Liver (tissue), 9 donors: ENCODE data around the gene GORAB. TPM values are rescaled to one million over a fixed set of nuclear protein-coding genes. Genes with fewer than 3 reads are reported as not detected.

Experiments used
- DNase-seq: peaks from one replicate; pipeline ENCODE4 v3.0.0-alpha.2; 2017; ENCODE audit warnings: low spot score
- H3K27ac ChIP-seq, 2 donors: one replicate each; pipeline ENCODE4 v1.7.0; 2013; ENCODE audit warnings: inconsistent platforms in 2 of 2, low read length in 2 of 2, control low read depth in 1 of 2, low read depth in 1 of 2, mild to moderate bottlenecking in 1 of 2
- H3K27me3 ChIP-seq, 4 donors: one replicate each; pipeline versions ENCODE4 v1.6.1 to v1.7.0; 2013; ENCODE audit warnings: low read length in 3 of 4, inconsistent platforms in 1 of 4, mild to moderate bottlenecking in 1 of 4, moderate library complexity in 1 of 4; ENCODE audit not compliant: control insufficient read depth in 4 of 4, insufficient read depth in 4 of 4
- H3K36me3 ChIP-seq, 4 donors: one replicate each; pipeline versions ENCODE4 v1.6.1 to v1.7.0; 2013; ENCODE audit warnings: low read length in 3 of 4, mild to moderate bottlenecking in 3 of 4, low read depth in 1 of 4, moderate library complexity in 1 of 4; ENCODE audit not compliant: control insufficient read depth in 4 of 4, insufficient read depth in 3 of 4
- H3K4me1 ChIP-seq, 4 donors: one replicate each; pipeline versions ENCODE4 v1.6.1 to v1.7.0; 2013; ENCODE audit warnings: low read length in 3 of 4, mild to moderate bottlenecking in 3 of 4, moderate library complexity in 1 of 4; ENCODE audit not compliant: control insufficient read depth in 4 of 4, insufficient read depth in 4 of 4
- H3K4me3 ChIP-seq, 3 donors: one replicate each; pipeline versions ENCODE4 v1.6.1 to v1.7.0; 2013; ENCODE audit warnings: low read length in 3 of 3, control low read depth in 1 of 3, low read depth in 1 of 3, mild to moderate bottlenecking in 1 of 3
- H3K9ac ChIP-seq, 2 donors: one replicate each; pipeline ENCODE4 v1.7.0; 2013; ENCODE audit warnings: low read length in 2 of 2, mild to moderate bottlenecking in 2 of 2, moderate library complexity in 2 of 2, control low read depth in 1 of 2, low read depth in 1 of 2
- H3K9me3 ChIP-seq, 4 donors: one replicate each; pipeline versions ENCODE4 v1.6.1 to v1.7.0; 2013; ENCODE audit warnings: low read length in 3 of 4; ENCODE audit not compliant: control insufficient read depth in 4 of 4
- ATF3 ChIP-seq: IDR thresholded peaks from 2 replicates; pipeline ENCODE4 v1.6.1; 2016; ENCODE audit warnings: antibody characterized with exemption
- EGR1 ChIP-seq, 2 donors: IDR thresholded peaks; 2 replicates each; pipeline ENCODE4 v1.6.1; 2016 to 2018; ENCODE audit warnings: antibody characterized with exemption in 2 of 2, low read depth in 2 of 2
- FOXA1 ChIP-seq: IDR thresholded peaks from 2 replicates; pipeline ENCODE4 v1.6.1; 2016; ENCODE audit warnings: antibody characterized with exemption
- FOXA2 ChIP-seq: IDR thresholded peaks from 2 replicates; pipeline ENCODE4 v1.6.1; 2016; ENCODE audit warnings: antibody characterized with exemption
- GABPA ChIP-seq, 2 donors: IDR thresholded peaks in 1 of 2; conservative IDR thresholded peaks in 1 of 2; 2 replicates each; pipeline ENCODE4 v1.6.1; 2016; ENCODE audit warnings: antibody characterized with exemption in 2 of 2, mild to moderate bottlenecking in 1 of 2, moderate library complexity in 1 of 2
- HNF4A ChIP-seq, 2 donors: conservative IDR thresholded peaks; 2 replicates each; pipeline ENCODE4 v1.6.1; 2016; ENCODE audit warnings: antibody characterized with exemption in 2 of 2, mild to moderate bottlenecking in 2 of 2
- HNF4G ChIP-seq: IDR thresholded peaks from 2 replicates; pipeline ENCODE4 v1.6.1; 2016; ENCODE audit warnings: antibody characterized with exemption
- JUND ChIP-seq, 2 donors: IDR thresholded peaks; 2 replicates each; pipeline ENCODE4 v1.6.1; 2016; ENCODE audit warnings: antibody characterized with exemption in 2 of 2
- NR2F2 ChIP-seq: IDR thresholded peaks from 2 replicates; pipeline ENCODE4 v1.6.1; 2016; ENCODE audit warnings: antibody characterized with exemption
- RAD21 ChIP-seq, 2 donors: IDR thresholded peaks; 2 replicates each; pipeline ENCODE4 v1.6.1; 2016; ENCODE audit warnings: antibody characterized with exemption in 2 of 2, mild to moderate bottlenecking in 2 of 2
- REST ChIP-seq: IDR thresholded peaks from 2 replicates; pipeline ENCODE4 v1.6.1; 2016; ENCODE audit warnings: antibody characterized with exemption, mild to moderate bottlenecking
- RXRA ChIP-seq, 2 donors: IDR thresholded peaks; 2 replicates each; pipeline ENCODE4 v1.6.1; 2017 to 2018; ENCODE audit warnings: antibody characterized with exemption in 2 of 2, mild to moderate bottlenecking in 1 of 2
- SP1 ChIP-seq: IDR thresholded peaks from 2 replicates; pipeline ENCODE4 v1.6.1; 2018; ENCODE audit warnings: antibody characterized with exemption, mild to moderate bottlenecking
- TAF1 ChIP-seq: conservative IDR thresholded peaks from 2 replicates; pipeline ENCODE4 v1.6.1; 2016; ENCODE audit warnings: antibody characterized with exemption, mild to moderate bottlenecking
- YY1 ChIP-seq: IDR thresholded peaks from 2 replicates; pipeline ENCODE4 v1.6.1; 2016; ENCODE audit warnings: antibody characterized with exemption, mild to moderate bottlenecking
- WGBS: extraction: QIAGEN DNeasy Blood & Tissue Kit; methylation state at CpG from one replicate; pipeline ENCODE4 v1.1.7; 2013; 5-methylcytosine and 5-hydroxymethylcytosine counted together
- polyA plus RNA-seq, 2 donors: library from polyadenylated mRNA; stranded (reverse) in 1 of 2; unstranded in 1 of 2; fragments of 200-250 nt in 1 of 2; fragments of >200 nt in 1 of 2; fragmentation: Nextera tagmentation in 1 of 2; extraction: Ambion mirVana in 1 of 2; gene quantifications; one replicate each; pipeline versions ENCODE4 v1.2.1 to v1.2.3, GENCODE V29; 2013 to 2015
- total RNA-seq, 2 donors: library from RNA; depleted of rRNA; stranded (reverse); fragments of >200 nt; gene quantifications; one replicate each; pipeline ENCODE4 v1.2.3, GENCODE V29; 2014
- TF ChIP-seq, protein P1 (sequence below): fragments of 150-350 bp; IDR thresholded peaks from 2 replicates; pipeline ENCODE4 v1.5.1; 2017; ENCODE audit warnings: improper control_type of control experiment, low read depth, low read length; ENCODE audit not compliant: missing input control
- TF ChIP-seq, protein P2 (sequence below): IDR thresholded peaks from 2 replicates; pipeline ENCODE4 v1.6.1; 2016; ENCODE audit warnings: antibody characterized with exemption
- TF ChIP-seq, protein P3 (sequence below): IDR thresholded peaks from 2 replicates; pipeline ENCODE4 v1.6.1; 2016; ENCODE audit warnings: antibody characterized with exemption
- donor health status: healthy.
- donor health status: healthy.
- donor health status: healthy.
- donor health status: healthy.
- donor health status: healthy.

Gene GORAB
- total and polyA plus RNA-seq, 4 donors, result 4.0 to 11.1 (median 8.7) TPM

- Histone ChIP-seq H3K9me3 (no peaks in the 10 kb centered on the region), H3K27ac (no peak overlapping the region), H3K36me3 (peaks cover 8 to 60% (median 50%) of the 10 kb centered on the region in 4 donors), H3K4me1 (no peaks in the 10 kb centered on the region), H3K9ac (no peak overlapping the region), H3K27me3 (no peaks in the 10 kb centered on the region), H3K4me3 (no peak overlapping the region)
- TF ChIP-seq FOXA1 (no peak), GABPA (IDR thresholded peaks at IDR 0.05 in 1 of 2, conservative IDR thresholded peaks at IDR 0.05 in 1 of 2) (no peak), REST (no peak), RXRA (IDR thresholded peaks at IDR 0.05) (no peak), HNF4A (conservative IDR thresholded peaks at IDR 0.05) (no peak), NR2F2 (no peak), EGR1 (IDR thresholded peaks at IDR 0.05; ENCODE audit: low read depth in 2 of 2) (no peak), SP1 (no peak)
- no peak for DNase-seq
Observed at GRCh38 chr1:170548497-170548896, 16.5 kb downstream of the GORAB start.

DNA sequence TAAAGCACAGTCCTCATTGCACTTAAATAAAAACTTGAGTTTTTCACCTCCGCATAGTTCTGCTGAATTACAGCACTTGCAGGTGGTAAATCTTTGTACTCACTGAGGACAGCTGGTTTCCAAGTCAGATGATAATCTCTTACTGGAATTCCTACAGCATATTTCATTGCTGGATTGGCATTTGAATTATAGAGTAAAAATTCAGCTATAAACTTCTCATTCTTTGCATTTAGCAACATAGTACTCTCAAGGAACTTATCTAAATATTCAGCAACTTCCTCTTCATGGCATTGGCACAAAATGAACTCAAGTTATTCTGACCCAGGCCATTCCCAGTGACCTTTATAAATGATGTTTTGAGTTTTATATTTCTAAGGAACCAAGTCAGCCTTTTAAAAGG, 23.4 kb downstream of the GORAB start:
- no peak for DNase-seq
- no peak overlapping the region for H3K27ac ChIP-seq
- peaks cover 6 to 16% (median 13%) of the 10 kb centered on the region in 4 donors for H3K9me3 ChIP-seq
- no peak overlapping the region for H3K9ac ChIP-seq
- 91% methylated on average over 1 of the region's 1 CpG for WGBS
- H3K36me3 ChIP-seq, result peaks cover 4 to 31% (median 20%) of the 10 kb centered on the region in 4 donors
- H3K4me1 ChIP-seq, result no peaks in the 10 kb centered on the region
- TF ChIP-seq SP1 (no peak), EGR1 (IDR thresholded peaks at IDR 0.05; ENCODE audit: low read depth in 2 of 2) (no peak), RAD21 (IDR thresholded peaks at IDR 0.05) (no peak), NR2F2 (no peak), TAF1 (no peak), HNF4G (no peak), HNF4A (conservative IDR thresholded peaks at IDR 0.05) (no peak), JUND (IDR thresholded peaks at IDR 0.05) (no peak), ATF3 (no peak), RXRA (IDR thresholded peaks at IDR 0.05) (no peak), REST (no peak), YY1 (no peak), FOXA2 (no peak)
- TF ChIP-seq, protein P1, sequence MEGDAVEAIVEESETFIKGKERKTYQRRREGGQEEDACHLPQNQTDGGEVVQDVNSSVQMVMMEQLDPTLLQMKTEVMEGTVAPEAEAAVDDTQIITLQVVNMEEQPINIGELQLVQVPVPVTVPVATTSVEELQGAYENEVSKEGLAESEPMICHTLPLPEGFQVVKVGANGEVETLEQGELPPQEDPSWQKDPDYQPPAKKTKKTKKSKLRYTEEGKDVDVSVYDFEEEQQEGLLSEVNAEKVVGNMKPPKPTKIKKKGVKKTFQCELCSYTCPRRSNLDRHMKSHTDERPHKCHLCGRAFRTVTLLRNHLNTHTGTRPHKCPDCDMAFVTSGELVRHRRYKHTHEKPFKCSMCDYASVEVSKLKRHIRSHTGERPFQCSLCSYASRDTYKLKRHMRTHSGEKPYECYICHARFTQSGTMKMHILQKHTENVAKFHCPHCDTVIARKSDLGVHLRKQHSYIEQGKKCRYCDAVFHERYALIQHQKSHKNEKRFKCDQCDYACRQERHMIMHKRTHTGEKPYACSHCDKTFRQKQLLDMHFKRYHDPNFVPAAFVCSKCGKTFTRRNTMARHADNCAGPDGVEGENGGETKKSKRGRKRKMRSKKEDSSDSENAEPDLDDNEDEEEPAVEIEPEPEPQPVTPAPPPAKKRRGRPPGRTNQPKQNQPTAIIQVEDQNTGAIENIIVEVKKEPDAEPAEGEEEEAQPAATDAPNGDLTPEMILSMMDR, result no peak
- TF ChIP-seq, protein P2, sequence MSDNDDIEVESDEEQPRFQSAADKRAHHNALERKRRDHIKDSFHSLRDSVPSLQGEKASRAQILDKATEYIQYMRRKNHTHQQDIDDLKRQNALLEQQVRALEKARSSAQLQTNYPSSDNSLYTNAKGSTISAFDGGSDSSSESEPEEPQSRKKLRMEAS, result no peak
- TF ChIP-seq, protein P3, sequence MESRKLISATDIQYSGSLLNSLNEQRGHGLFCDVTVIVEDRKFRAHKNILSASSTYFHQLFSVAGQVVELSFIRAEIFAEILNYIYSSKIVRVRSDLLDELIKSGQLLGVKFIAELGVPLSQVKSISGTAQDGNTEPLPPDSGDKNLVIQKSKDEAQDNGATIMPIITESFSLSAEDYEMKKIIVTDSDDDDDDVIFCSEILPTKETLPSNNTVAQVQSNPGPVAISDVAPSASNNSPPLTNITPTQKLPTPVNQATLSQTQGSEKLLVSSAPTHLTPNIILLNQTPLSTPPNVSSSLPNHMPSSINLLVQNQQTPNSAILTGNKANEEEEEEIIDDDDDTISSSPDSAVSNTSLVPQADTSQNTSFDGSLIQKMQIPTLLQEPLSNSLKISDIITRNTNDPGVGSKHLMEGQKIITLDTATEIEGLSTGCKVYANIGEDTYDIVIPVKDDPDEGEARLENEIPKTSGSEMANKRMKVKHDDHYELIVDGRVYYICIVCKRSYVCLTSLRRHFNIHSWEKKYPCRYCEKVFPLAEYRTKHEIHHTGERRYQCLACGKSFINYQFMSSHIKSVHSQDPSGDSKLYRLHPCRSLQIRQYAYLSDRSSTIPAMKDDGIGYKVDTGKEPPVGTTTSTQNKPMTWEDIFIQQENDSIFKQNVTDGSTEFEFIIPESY, result no peak
- H3K4me3 ChIP-seq, result no peak overlapping the region
- H3K27me3 ChIP-seq, result no peaks in the 10 kb centered on the region
